ENCODE data around the gene EXOC7. TPM values are rescaled to one million over a fixed set of nuclear protein-coding genes. Genes with fewer than 3 reads are reported as not detected.

Gene EXOC7
- total and polyA plus RNA-seq, 8 donors = 31.8 to 280 (median 68.1) TPM

GRCh38 chr17:76095943-76096342 lies 7.6 kb downstream of the EXOC7 start:
- TF ChIP-seq POLR2A (IDR thresholded peaks at IDR 0.05) (no peak), POLR2AphosphoS5 (IDR thresholded peaks at IDR 0.05) (no peak), EP300 (IDR thresholded peaks at IDR 0.05) (no peak), CTCF (IDR thresholded peaks at IDR 0.05) (no peak)

GRCh38 chr17:76094046-76094445 lies 9.5 kb downstream of the EXOC7 start:
- 87 to 96% (median 88%) methylated on average over 10 to 11 of the region's 11 CpGs for WGBS, 5 donors
- Histone ChIP-seq H3K9me3 (no peaks in the 10 kb centered on the region), H3K36me3 (peaks cover 66 to 100% (median 99%) of the 10 kb centered on the region in 4 donors), H3K4me1 (no peaks in the 10 kb centered on the region), H3K4me3 (no peak overlapping the region), H3K27ac (no peak overlapping the region), H3K27me3 (no peaks in the 10 kb centered on the region)
- no peak for TF ChIP-seq POLR2A (IDR thresholded peaks at IDR 0.05)
- TF ChIP-seq POLR2AphosphoS5 (IDR thresholded peaks at IDR 0.05) = no peak
- TF ChIP-seq CTCF (IDR thresholded peaks at IDR 0.05) = no peak
- no peak for TF ChIP-seq EP300 (IDR thresholded peaks at IDR 0.05)
- intact Hi-C loops (cut with DNase I; ENCODE audit: low total_unique reads) = no loop called here
- DNase-seq = no peak

More at GRCh38 chr17:76095943-76096342, 7.6 kb downstream of the EXOC7 start:
- Histone ChIP-seq H3K9me3 (no peaks in the 10 kb centered on the region), H3K27ac (no peak overlapping the region), H3K4me3 (no peak overlapping the region), H3K36me3 (peaks cover 62 to 100% (median 99%) of the 10 kb centered on the region in 4 donors), H3K27me3 (no peaks in the 10 kb centered on the region), H3K4me1 (no peaks in the 10 kb centered on the region)
- DNase-seq = no peak
- intact Hi-C loops (cut with DNase I; ENCODE audit: low total_unique reads) = no loop called here
- 81 to 95% (median 90%) methylated on average over 13 of the region's 13 CpGs for WGBS, 5 donors

GRCh38 chr17:76092526-76093413 lies 10.8 kb downstream of the EXOC7 start:
- no peaks in the 10 kb centered on the region for H3K27me3 ChIP-seq
- intact Hi-C loops (cut with DNase I; ENCODE audit: low total_unique reads) = no loop called here
- H3K4me3 ChIP-seq = no peak overlapping the region
- DNase-seq = no peak
- WGBS, 5 donors = 93 to 96% (median 95%) methylated on average over 19 to 20 of the region's 20 CpGs
- no peaks in the 10 kb centered on the region for H3K4me1 ChIP-seq
- no peak overlapping the region for H3K27ac ChIP-seq
- no peak for TF ChIP-seq CTCF (IDR thresholded peaks at IDR 0.05)
- TF ChIP-seq POLR2A (IDR thresholded peaks at IDR 0.05) = no peak
- TF ChIP-seq POLR2AphosphoS5 (IDR thresholded peaks at IDR 0.05) = no peak
- no peak for TF ChIP-seq EP300 (IDR thresholded peaks at IDR 0.05)
- no peaks in the 10 kb centered on the region for H3K9me3 ChIP-seq
- peaks cover 72 to 100% (median 100%) of the 10 kb centered on the region in 4 donors for H3K36me3 ChIP-seq

GRCh38 chr17:76091526-76092286 lies 11.9 kb downstream of the EXOC7 start:
- no peak overlapping the region for H3K27ac ChIP-seq
- no peak for TF ChIP-seq POLR2AphosphoS5 (IDR thresholded peaks at IDR 0.05)
- TF ChIP-seq EP300 (IDR thresholded peaks at IDR 0.05) = no peak
- no peak for DNase-seq
- WGBS, 5 donors = 77 to 86% (median 78%) methylated on average over 22 to 23 of the region's 23 CpGs
- H3K4me3 ChIP-seq = no peak overlapping the region
- intact Hi-C loops (cut with DNase I; ENCODE audit: low total_unique reads) = no loop called here
- H3K4me1 ChIP-seq = no peaks in the 10 kb centered on the region
- H3K27me3 ChIP-seq = no peaks in the 10 kb centered on the region
- H3K9me3 ChIP-seq = no peaks in the 10 kb centered on the region
- peaks cover 72 to 100% (median 100%) of the 10 kb centered on the region in 4 donors for H3K36me3 ChIP-seq
